ENCODE measurements around the gene ATP10B. TPM values are rescaled to one million over a fixed set of nuclear protein-coding genes. Genes with fewer than 3 reads are reported as not detected.

ATP10B gene
- total and polyA plus RNA-seq, 2 experiments from 2014 or later, result not detected

GRCh38 chr5:160621526-160621925 is 230.5 kb downstream of the ATP10B start:
- DNase-seq, result no peak
- no peaks in the 10 kb centered on the region for H3K9me3 ChIP-seq (ENCODE audit: low read depth)
- no peaks in the 10 kb centered on the region for H3K4me1 ChIP-seq (ENCODE audit: insufficient read depth)
- TF ChIP-seq EZH2 (IDR thresholded peaks at IDR 0.05; ENCODE audit: insufficient read depth, poor library complexity, severe bottlenecking), result no peak
- TF ChIP-seq EZH2phosphoT487 (IDR thresholded peaks at IDR 0.05; ENCODE audit: insufficient read depth, low read depth), result no peak
- H2AFZ ChIP-seq, result no peak overlapping the region
- 35 to 45% methylated on average over 1 of the region's 1 CpG for WGBS, 2 experiments (ENCODE audit: low coverage in 1 of 2, low lambda C conversion rate in 2 of 2, missing lambda C conversion rate in 2 of 2)
- no peak overlapping the region for H3K9ac ChIP-seq
- no peak overlapping the region for H3K4me3 ChIP-seq
- H3F3A ChIP-seq (ENCODE audit: insufficient read depth), result no peaks in the 10 kb centered on the region
- no peaks in the 10 kb centered on the region for H3K9me2 ChIP-seq (ENCODE audit: insufficient read depth)
- H4K20me1 ChIP-seq (ENCODE audit: insufficient read depth), result no peaks in the 10 kb centered on the region
- no peak overlapping the region for H3K4me2 ChIP-seq (ENCODE audit: unreplicated experiment)
- H3K27me3 ChIP-seq (replicated peaks; ENCODE audit: insufficient read depth), result no peaks in the 10 kb centered on the region
- no peaks in the 10 kb centered on the region for H3K36me3 ChIP-seq (ENCODE audit: low read depth)
- H3K27ac ChIP-seq, result no peak overlapping the region
- in situ Hi-C loops (cut with MboI), result no loop called here
- no peaks in the 10 kb centered on the region for H3K79me2 ChIP-seq (ENCODE audit: insufficient read depth)

GRCh38 chr5:160620401-160620800 is 231.6 kb downstream of the ATP10B start:
- Histone ChIP-seq H3K9me3 (ENCODE audit: low read depth) (no peaks in the 10 kb centered on the region), H3K4me2 (ENCODE audit: unreplicated experiment) (no peak overlapping the region), H3K27ac (no peak overlapping the region), H3K9me2 (ENCODE audit: insufficient read depth) (no peaks in the 10 kb centered on the region), H3K4me1 (ENCODE audit: insufficient read depth) (no peaks in the 10 kb centered on the region), H3K36me3 (ENCODE audit: low read depth) (no peaks in the 10 kb centered on the region), H4K20me1 (ENCODE audit: insufficient read depth) (no peaks in the 10 kb centered on the region), H2AFZ (no peak overlapping the region), H3K79me2 (ENCODE audit: insufficient read depth) (no peaks in the 10 kb centered on the region), H3K4me3 (no peak overlapping the region), H3K27me3 (replicated peaks; ENCODE audit: insufficient read depth) (no peaks in the 10 kb centered on the region), H3K9ac (no peak overlapping the region), H3F3A (ENCODE audit: insufficient read depth) (no peaks in the 10 kb centered on the region)
- no peak for DNase-seq
- in situ Hi-C loops (cut with MboI), result no loop called here
- TF ChIP-seq EZH2phosphoT487 (IDR thresholded peaks at IDR 0.05; ENCODE audit: insufficient read depth, low read depth) (no peak), EZH2 (IDR thresholded peaks at IDR 0.05; ENCODE audit: insufficient read depth, poor library complexity, severe bottlenecking) (no peak)
- 30 to 46% methylated on average over 7 to 9 of the region's 9 CpGs for WGBS, 2 experiments (ENCODE audit: low coverage in 1 of 2, low lambda C conversion rate in 2 of 2, missing lambda C conversion rate in 2 of 2)

GRCh38 chr5:160619381-160619780 is 232.6 kb downstream of the ATP10B start:
- WGBS, 2 experiments (ENCODE audit: low coverage in 1 of 2, low lambda C conversion rate in 2 of 2, missing lambda C conversion rate in 2 of 2), result 15 to 19% methylated on average over 3 of the region's 3 CpGs
- H3F3A ChIP-seq (ENCODE audit: insufficient read depth), result no peaks in the 10 kb centered on the region
- in situ Hi-C loops (cut with MboI), result no loop called here

GRCh38 chr5:160618286-160618685 is 233.7 kb downstream of the ATP10B start:
- in situ Hi-C loops (cut with MboI), result no loop called here
- H3K36me3 ChIP-seq (ENCODE audit: low read depth), result no peaks in the 10 kb centered on the region
- WGBS, 2 experiments (ENCODE audit: low coverage in 1 of 2, low lambda C conversion rate in 2 of 2, missing lambda C conversion rate in 2 of 2), result 0% methylated on average over 1 of the region's 1 CpG

More at GRCh38 chr5:160619381-160619780, 232.6 kb downstream of the ATP10B start:
- Histone ChIP-seq H3K9me3 (ENCODE audit: low read depth) (no peaks in the 10 kb centered on the region), H3K4me1 (ENCODE audit: insufficient read depth) (no peaks in the 10 kb centered on the region), H3K27ac (no peak overlapping the region), H3K4me3 (no peak overlapping the region), H3K79me2 (ENCODE audit: insufficient read depth) (no peaks in the 10 kb centered on the region), H3K9ac (no peak overlapping the region), H4K20me1 (ENCODE audit: insufficient read depth) (no peaks in the 10 kb centered on the region), H3K36me3 (ENCODE audit: low read depth) (no peaks in the 10 kb centered on the region), H3K4me2 (ENCODE audit: unreplicated experiment) (no peak overlapping the region), H3K9me2 (ENCODE audit: insufficient read depth) (no peaks in the 10 kb centered on the region), H2AFZ (no peak overlapping the region), H3K27me3 (replicated peaks; ENCODE audit: insufficient read depth) (no peaks in the 10 kb centered on the region)
- TF ChIP-seq EZH2phosphoT487 (IDR thresholded peaks at IDR 0.05; ENCODE audit: insufficient read depth, low read depth) (no peak), EZH2 (IDR thresholded peaks at IDR 0.05; ENCODE audit: insufficient read depth, poor library complexity, severe bottlenecking) (no peak)
- no peak for DNase-seq

More at GRCh38 chr5:160618286-160618685, 233.7 kb downstream of the ATP10B start:
- no peaks in the 10 kb centered on the region for H3K79me2 ChIP-seq (ENCODE audit: insufficient read depth)
- H3K4me3 ChIP-seq, result no peak overlapping the region
- no peak overlapping the region for H3K27ac ChIP-seq
- TF ChIP-seq EZH2 (IDR thresholded peaks at IDR 0.05; ENCODE audit: insufficient read depth, poor library complexity, severe bottlenecking), result no peak
- no peak for TF ChIP-seq EZH2phosphoT487 (IDR thresholded peaks at IDR 0.05; ENCODE audit: insufficient read depth, low read depth)
- DNase-seq, result no peak
- H3F3A ChIP-seq (ENCODE audit: insufficient read depth), result no peaks in the 10 kb centered on the region
- no peak overlapping the region for H3K9ac ChIP-seq
- H3K4me2 ChIP-seq (ENCODE audit: unreplicated experiment), result no peak overlapping the region
- H4K20me1 ChIP-seq (ENCODE audit: insufficient read depth), result no peaks in the 10 kb centered on the region
- no peak overlapping the region for H2AFZ ChIP-seq
- no peaks in the 10 kb centered on the region for H3K27me3 ChIP-seq (replicated peaks; ENCODE audit: insufficient read depth)
- no peaks in the 10 kb centered on the region for H3K9me2 ChIP-seq (ENCODE audit: insufficient read depth)
- H3K4me1 ChIP-seq (ENCODE audit: insufficient read depth), result no peaks in the 10 kb centered on the region
- no peaks in the 10 kb centered on the region for H3K9me3 ChIP-seq (ENCODE audit: low read depth)

Measured in GM23248 (cell line).